ENCODE results near the gene SOHLH1.

The SOHLH1 gene

DNA sequence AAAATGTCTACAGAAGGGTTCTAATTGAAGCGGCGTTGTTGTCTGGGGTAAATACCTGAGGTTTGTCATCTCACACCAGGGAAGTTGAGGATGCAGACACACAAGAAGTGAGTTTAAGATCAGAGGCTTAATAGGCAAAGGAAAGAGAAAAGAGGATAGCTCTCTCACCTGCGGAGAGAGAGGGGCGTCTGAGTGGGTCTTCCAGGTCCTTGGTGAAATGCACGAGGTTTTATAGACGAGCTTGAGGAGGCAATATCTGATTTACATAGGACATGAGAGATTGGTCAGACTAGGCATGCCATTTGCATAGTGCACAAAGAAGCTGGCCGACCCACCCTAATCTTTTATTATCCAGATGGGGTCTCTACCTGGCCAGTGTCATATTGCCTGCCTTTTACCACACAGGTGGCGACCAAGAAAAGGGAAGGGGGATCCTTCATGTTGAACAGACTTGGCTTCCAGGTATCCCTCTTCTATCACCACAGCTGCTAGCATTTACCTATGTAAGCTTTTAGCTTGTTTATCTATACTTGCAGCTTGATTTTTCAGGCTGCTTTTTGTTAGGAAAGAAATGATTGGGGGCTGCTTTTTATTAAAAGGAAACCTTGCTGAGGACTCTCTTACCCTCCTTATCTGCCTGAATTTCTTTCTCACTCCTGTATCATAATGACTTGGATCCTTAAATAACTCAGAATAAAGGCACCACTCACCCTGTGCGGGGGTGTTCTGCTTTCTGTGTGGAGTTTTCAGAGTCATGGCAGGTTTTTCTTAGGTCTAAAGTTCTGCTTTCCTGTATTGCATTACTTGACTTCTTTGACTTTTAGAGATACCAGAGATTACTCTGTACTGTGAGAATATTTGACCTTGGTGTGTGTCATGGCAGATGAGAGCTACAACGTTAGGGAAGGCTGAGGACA, 50.5 kb downstream of the SOHLH1 start:
- DNase-seq (ENCODE audit: low spot score in 2 of 2) (no peak), ATAC-seq (replicated peaks; ENCODE audit: extremely low read depth, poor library complexity, severe bottlenecking) (no peak)
- Mint-ChIP-seq H3K4me3 (no peak overlapping the region), H3K4me1 (no peaks in the 10 kb centered on the region), H3K36me3 (ENCODE audit: insufficient read depth) (no peaks in the 10 kb centered on the region), H3K27me3 (peaks cover 12% of the 10 kb centered on the region), H3K9me3 (peaks cover 33% of the 10 kb centered on the region), H3K27ac (ENCODE audit: low read depth) (no peak overlapping the region)

DNA sequence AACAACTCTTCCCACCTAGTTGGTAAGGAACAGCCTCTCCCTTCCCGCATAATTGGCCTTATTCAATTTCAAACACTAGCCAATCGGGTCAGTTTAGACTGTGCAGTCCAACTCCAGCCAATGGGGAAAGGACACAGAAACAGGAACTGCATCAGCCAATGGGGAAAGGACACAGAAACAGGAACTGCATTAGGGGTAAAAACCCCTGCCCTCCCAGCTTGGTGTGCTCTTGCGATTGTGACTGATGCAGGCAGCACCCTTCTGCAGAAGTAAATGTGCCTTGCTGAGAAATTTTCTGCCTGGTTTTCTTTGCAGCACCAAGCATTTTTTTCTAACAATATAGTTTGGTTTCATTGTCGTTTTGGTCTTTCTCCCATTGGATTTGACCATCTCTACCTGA, 51.4 kb downstream of the SOHLH1 start:
- peaks cover 33% of the 10 kb centered on the region for H3K9me3 Mint-ChIP-seq
- H3K36me3 Mint-ChIP-seq (ENCODE audit: insufficient read depth), result no peaks in the 10 kb centered on the region
- H3K4me3 Mint-ChIP-seq, result no peak overlapping the region
- H3K4me1 Mint-ChIP-seq, result no peaks in the 10 kb centered on the region
- no peak overlapping the region for H3K27ac Mint-ChIP-seq (ENCODE audit: low read depth)
- H3K27me3 Mint-ChIP-seq, result peaks cover 12% of the 10 kb centered on the region
- DNase-seq (ENCODE audit: low spot score in 2 of 2), result no peak
- ATAC-seq (replicated peaks; ENCODE audit: extremely low read depth, poor library complexity, severe bottlenecking), result no peak

DNA sequence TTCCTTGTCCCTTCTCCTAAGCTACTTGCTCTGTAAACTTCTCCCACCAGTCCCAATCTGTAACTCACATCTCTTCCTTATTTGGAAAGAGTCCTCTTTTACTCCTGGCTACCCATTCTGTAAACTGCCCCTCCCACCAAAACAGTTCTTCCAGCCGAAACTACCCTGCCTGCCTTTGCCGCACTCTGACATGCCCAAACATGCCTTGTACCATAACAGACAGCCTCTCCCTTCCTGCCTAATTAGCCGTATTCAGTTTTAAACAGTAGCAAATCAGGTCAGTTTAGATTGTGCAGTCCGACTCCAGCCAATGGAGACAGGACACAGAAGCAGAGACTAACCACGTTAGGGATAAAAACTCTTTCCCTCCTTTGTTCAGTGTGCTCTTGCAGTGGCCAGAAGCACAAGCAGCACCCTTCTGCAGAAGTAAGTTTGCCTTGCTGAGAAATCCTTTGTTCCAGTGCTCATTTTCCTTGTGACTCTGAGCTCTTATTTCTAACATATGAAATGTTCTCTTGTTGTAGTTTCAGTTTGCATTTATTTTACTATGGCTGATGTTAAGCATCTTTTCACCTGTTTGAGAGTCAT, 54.6 kb downstream of the SOHLH1 start:
- ATAC-seq (replicated peaks; ENCODE audit: extremely low read depth, poor library complexity, severe bottlenecking) (no peak), DNase-seq (ENCODE audit: low spot score in 2 of 2) (no peak)
- no peaks in the 10 kb centered on the region for H3K4me1 Mint-ChIP-seq
- peaks cover 34% of the 10 kb centered on the region for H3K27me3 Mint-ChIP-seq
- H3K27ac Mint-ChIP-seq (ENCODE audit: low read depth), result no peak overlapping the region
- H3K36me3 Mint-ChIP-seq (ENCODE audit: insufficient read depth), result no peaks in the 10 kb centered on the region
- no peak overlapping the region for H3K4me3 Mint-ChIP-seq
- H3K9me3 Mint-ChIP-seq, result peaks cover 26% of the 10 kb centered on the region
